H1 (cell line): ENCODE data around the gene CHD1. TPM values are rescaled to one million over a fixed set of nuclear protein-coding genes. Genes with fewer than 3 reads are reported as not detected.

Source experiments
- CTCF ChIA-PET: fragments of 300-600 bp; sonication (Branson Sonifier 250); formaldehyde crosslinking; loops from one replicate; lab custom pipeline; 2021; ENCODE audit not compliant: partially characterized antibody; lab: Charles Lee
- POLR2A ChIA-PET: fragments of 300-600 bp; sonication (Branson Sonifier 250); formaldehyde crosslinking; loops from one replicate; lab custom pipeline; 2021; ENCODE audit warnings: inconsistent platforms; ENCODE audit not compliant: partially characterized antibody; lab: Charles Lee
- DNase-seq, 2 experiments: peaks; one replicate each; pipeline versions ENCODE4 v3.0.0 to v3.0.0-alpha.2; 2010 to 2022; ENCODE audit warnings: low spot score in 2 of 2, low read depth in 1 of 2, mixed read lengths in 1 of 2
- FAIRE-seq: peaks from 2 replicates; lab custom pipeline; 2011; peaks lifted over from hg19 to GRCh38; lab: Jason Lieb, UNC
- H2AFZ ChIP-seq: 2 replicates; pipeline ENCODE4 v1.8.1; 2012; ENCODE audit warnings: low read length, inconsistent platforms
- H2AK5ac ChIP-seq: 2 replicates; pipeline ENCODE4 v1.6.1; 2013; ENCODE audit warnings: low read depth, low read length
- H2BK120ac ChIP-seq: replicated peaks from 2 replicates; pipeline ENCODE3; 2013; ENCODE audit warnings: low read depth, low read length, inconsistent platforms
- H2BK12ac ChIP-seq: 2 replicates; pipeline ENCODE4 v1.6.1; 2013; ENCODE audit warnings: low read depth, low read length
- H2BK15ac ChIP-seq: 2 replicates; pipeline ENCODE4 v1.6.1; 2013; ENCODE audit warnings: low read length
- H2BK20ac ChIP-seq: 2 replicates; pipeline ENCODE4 v1.6.1; 2013; ENCODE audit warnings: low read length
- H2BK5ac ChIP-seq: 2 replicates; pipeline ENCODE4 v1.6.1; 2013; ENCODE audit warnings: low read depth, low read length
- H3K14ac ChIP-seq: 2 replicates; pipeline ENCODE4 v1.6.1; 2013; ENCODE audit warnings: inconsistent platforms; ENCODE audit not compliant: insufficient read length
- H3K18ac ChIP-seq: 2 replicates; pipeline ENCODE4 v1.6.1; 2013; ENCODE audit warnings: low read length; ENCODE audit errors: extremely low read depth
- H3K23ac ChIP-seq: 2 replicates; pipeline ENCODE4 v1.6.1; 2013; ENCODE audit warnings: inconsistent platforms; ENCODE audit not compliant: insufficient read length
- H3K23me2 ChIP-seq: 2 replicates; pipeline ENCODE4 v1.6.1; 2013; ENCODE audit warnings: low read depth, low read length
- H3K27ac ChIP-seq: 2 replicates; pipeline ENCODE4 v1.6.1; 2011; ENCODE audit warnings: low read depth, low read length, inconsistent platforms
- H3K27me3 ChIP-seq, 4 experiments: replicated peaks in 1 of 4; 1 replicate in 1 of 4; 2 replicates in 3 of 4; pipeline versions ENCODE4 v1.6.1 to v1.8.1; 2011 to 2013; ENCODE audit warnings: low read length in 3 of 4, mild to moderate bottlenecking in 3 of 4, inconsistent platforms in 2 of 4, mixed read lengths in 2 of 4, moderate library complexity in 1 of 4; ENCODE audit not compliant: control insufficient read depth in 3 of 4, insufficient read depth in 3 of 4; ENCODE audit errors: extremely low read depth in 1 of 4
- H3K36me3 ChIP-seq, 4 experiments: 2 replicates each; pipeline versions ENCODE4 v1.6.1 to v1.8.1; 2011 to 2013; ENCODE audit warnings: mild to moderate bottlenecking in 4 of 4, low read length in 3 of 4, moderate library complexity in 2 of 4, control low read depth in 1 of 4, inconsistent platforms in 1 of 4; ENCODE audit not compliant: insufficient read depth in 4 of 4, control insufficient read depth in 2 of 4
- H3K4ac ChIP-seq: replicated peaks from 2 replicates; pipeline ENCODE3; 2013; ENCODE audit warnings: low read length, low read depth, mixed read lengths, inconsistent platforms; ENCODE audit not compliant: insufficient read length
- H3K4me1 ChIP-seq, 4 experiments: replicated peaks in 1 of 4; 1 replicate in 1 of 4; 2 replicates in 3 of 4; pipeline versions ENCODE4 v1.6.1 to v1.8.1; 2011 to 2013; ENCODE audit warnings: low read length in 3 of 4, inconsistent platforms in 2 of 4, mixed read lengths in 1 of 4; ENCODE audit not compliant: insufficient read depth in 4 of 4, control insufficient read depth in 3 of 4
- H3K4me2 ChIP-seq, 2 experiments: 2 replicates each; pipeline versions ENCODE4 v1.6.1 to v1.8.1; 2011 to 2013; ENCODE audit warnings: low read depth in 2 of 2, low read length in 2 of 2, control low read depth in 1 of 2, inconsistent platforms in 1 of 2, mild to moderate bottlenecking in 1 of 2; ENCODE audit not compliant: insufficient read depth in 1 of 2
- H3K4me3 ChIP-seq, 4 experiments: fragments of 200-600, 300-600 bp in 1 of 4; sonication (generic), shearing (Covaris generic), sonication (Bioruptor Twin) in 1 of 4; 2 replicates each; pipeline versions ENCODE4 v1.5.1 to v1.8.1; 2011 to 2016; ENCODE audit warnings: low read length in 4 of 4, low read depth in 3 of 4, control low read depth in 2 of 4, inconsistent platforms in 2 of 4, mild to moderate bottlenecking in 2 of 4, mixed read lengths in 1 of 4, moderate library complexity in 1 of 4; ENCODE audit not compliant: insufficient read depth in 2 of 4; ENCODE audit errors: extremely low read depth in 1 of 4
- H3K56ac ChIP-seq: replicated peaks from 2 replicates; pipeline ENCODE3; 2013; ENCODE audit warnings: low read depth, mild to moderate bottlenecking, mixed read lengths, low read length, inconsistent platforms; ENCODE audit not compliant: insufficient read length
- H3K79me1 ChIP-seq: 2 replicates; pipeline ENCODE4 v1.6.1; 2013; ENCODE audit warnings: low read depth, low read length, control low read depth
- H3K79me2 ChIP-seq, 2 experiments: 2 replicates each; pipeline versions ENCODE4 v1.6.1 to v1.8.1; 2012 to 2013; ENCODE audit warnings: low read length in 2 of 2, mild to moderate bottlenecking in 2 of 2, inconsistent platforms in 1 of 2; ENCODE audit not compliant: insufficient read depth in 2 of 2, control insufficient read depth in 1 of 2
- H3K9ac ChIP-seq, 4 experiments: replicated peaks in 1 of 4; 1 replicate in 1 of 4; 2 replicates in 3 of 4; pipeline versions ENCODE4 v1.6.1 to v1.8.1; 2011 to 2013; ENCODE audit warnings: low read depth in 3 of 4, low read length in 3 of 4, control low read depth in 2 of 4, mild to moderate bottlenecking in 2 of 4, moderate library complexity in 2 of 4, inconsistent platforms in 1 of 4; ENCODE audit errors: extremely low read depth in 1 of 4
- H3K9me3 ChIP-seq, 2 experiments: 2 replicates each; pipeline versions ENCODE4 v1.6.1 to v1.8.1; 2012 to 2013; ENCODE audit warnings: mild to moderate bottlenecking in 2 of 2, moderate library complexity in 2 of 2, control low read depth in 1 of 2, inconsistent platforms in 1 of 2, low read depth in 1 of 2, low read length in 1 of 2, mixed read lengths in 1 of 2; ENCODE audit not compliant: insufficient read depth in 2 of 2
- H4K20me1 ChIP-seq, 2 experiments: replicated peaks in 1 of 2; 2 replicates each; pipeline versions ENCODE3 to v1.8.1; 2011 to 2013; ENCODE audit warnings: inconsistent platforms in 2 of 2, low read length in 2 of 2, mild to moderate bottlenecking in 1 of 2; ENCODE audit not compliant: insufficient read depth in 2 of 2, control insufficient read depth in 1 of 2
- H4K5ac ChIP-seq: 2 replicates; pipeline ENCODE4 v1.6.1; 2013; ENCODE audit warnings: low read length, low read depth, mixed read lengths, inconsistent platforms; ENCODE audit not compliant: insufficient read length
- H4K8ac ChIP-seq: 2 replicates; pipeline ENCODE4 v1.8.0; 2013; ENCODE audit warnings: mild to moderate bottlenecking, moderate library complexity, low read length, inconsistent platforms; ENCODE audit not compliant: insufficient read depth; ENCODE audit errors: extremely low read depth
- H4K91ac ChIP-seq: replicated peaks from 2 replicates; pipeline ENCODE3; 2013; ENCODE audit warnings: low read length, mixed read lengths, inconsistent platforms; ENCODE audit not compliant: insufficient read length
- ASH2L ChIP-seq: fragments of 200-600, 300-600 bp; sonication (generic); IDR thresholded peaks from one replicate; pipeline ENCODE4 v1.7.1; 2017; ENCODE audit warnings: low read length
- CHD2 ChIP-seq: IDR thresholded peaks from 2 replicates; pipeline ENCODE4 v1.6.1; 2012; ENCODE audit warnings: low read length, improper control_type of control experiment
- CTBP2 ChIP-seq: IDR thresholded peaks from 2 replicates; pipeline ENCODE4 v1.7.0; 2011; ENCODE audit warnings: borderline replicate concordance, mild to moderate bottlenecking, moderate library complexity, mixed read lengths, low read length; ENCODE audit not compliant: insufficient read depth, insufficient read length
- RNF2 ChIP-seq: fragments of 200-900, 300-1000 bp; sonication (generic); IDR thresholded peaks from 2 replicates; pipeline ENCODE4 v1.7.1; 2016; ENCODE audit warnings: borderline replicate concordance, low read depth, mild to moderate bottlenecking, antibody characterized with exemption, low read length; ENCODE audit not compliant: poor library complexity, severe bottlenecking; ENCODE audit errors: missing control alignments
- SRF ChIP-seq: IDR thresholded peaks from 2 replicates; pipeline ENCODE4 v1.6.1; 2011; ENCODE audit warnings: mild to moderate bottlenecking, low read depth, low read length, moderate library complexity
- WGBS, 2 experiments: shearing (Covaris generic) in 1 of 2; methylation state at CpG; one replicate each; pipeline versions ENCODE4 v1.1.6 to v1.1.7; 2013 to 2015; ENCODE audit warnings: low lambda C conversion rate in 2 of 2, mixed read lengths in 2 of 2, inconsistent platforms in 1 of 2, low coverage in 1 of 2, missing lambda C conversion rate in 1 of 2; ENCODE audit not compliant: insufficient replicate concordance in 2 of 2, insufficient coverage in 1 of 2, insufficient read length in 1 of 2; ENCODE audit errors: extremely low coverage in 1 of 2, missing lambda C conversion rate in 1 of 2; 5-methylcytosine and 5-hydroxymethylcytosine counted together
- polyA plus RNA-seq, 7 experiments: library from polyadenylated mRNA; depleted of rRNA in 3 of 7; stranded (reverse) in 5 of 7; unstranded in 2 of 7; fragments of >200 nt in 5 of 7; fragments of 200-250 nt in 2 of 7; gene quantifications; 1 replicate in 5 of 7; 2 replicates in 1 of 7; 4 replicates in 1 of 7; pipeline versions ENCODE4 v1.2.1 to v1.2.3, GENCODE V29; 2011 to 2013; ENCODE audit warnings: missing spikeins in 2 of 7, mixed read lengths in 2 of 7
- total RNA-seq: library from RNA; stranded (reverse); fragmentation: NEBNext Ultra II Directional; extraction: Animal tissue kit (Norgen Biotek cat#: 25700); gene quantifications from 2 replicates; pipeline ENCODE4 v1.2.1, GENCODE V29; 2021

The CHD1 gene
- total and polyA plus RNA-seq, 2 of the 8 experiments (the other 6 are each of a cell fraction or from before 2014, with no cell fraction given): 15.6 to 53.0 TPM

- POLR2A ChIA-PET: interaction anchor here (1.4 to 2.5 kb wide), 2 partner anchors 8 to 10 kb away, joined by 4 to 7 read pairs; partner anchors contain the start of gene CHD1
- H3K27me3 ChIP-seq: no peaks in the 10 kb centered on the region
- H3K79me2 ChIP-seq: no peaks in the 10 kb centered on the region
- no peak overlapping the region for H4K91ac ChIP-seq
- no peak overlapping the region for H4K8ac ChIP-seq
- H2BK15ac ChIP-seq: no peak overlapping the region
- no peak overlapping the region for H3K56ac ChIP-seq
- TF ChIP-seq ASH2L (no peak), CTBP2 (no peak), SRF (no peak), RNF2 (no peak), CHD2 (no peak)
- TF ChIP-seq, all 59 proteins: peak for 0
- no peaks in the 10 kb centered on the region for H3K9me3 ChIP-seq
- CTCF ChIA-PET: interaction anchor here (1.2 to 2.4 kb wide), 3 partner anchors 9 to 32 kb away, joined by 4 to 5 read pairs (median 5); no protein-coding TSS in a partner anchor
- H3K27ac ChIP-seq: no peak overlapping the region
- no peak overlapping the region for H2BK5ac ChIP-seq
- H2BK12ac ChIP-seq: no peak overlapping the region
- H3K4me2 ChIP-seq: 0 out of 4 replicates have a peak overlapping the region, but pooled peaks of 1 of the 2 experiments have one; percentile 9
- no peak overlapping the region for H2BK120ac ChIP-seq
- no peak for FAIRE-seq
- H3K23me2 ChIP-seq: no peaks in the 10 kb centered on the region
- H3K4ac ChIP-seq: no peak overlapping the region
- no peak overlapping the region for H2AFZ ChIP-seq
- 80% methylated on average over 3 of the region's 3 CpGs; no CpG with 5 or more reads in 1 of the 2 experiments for WGBS, 2 experiments
- no peaks in the 10 kb centered on the region for H4K20me1 ChIP-seq
- H2AK5ac ChIP-seq: no peak overlapping the region
- H2BK20ac ChIP-seq: no peak overlapping the region
- no peak for DNase-seq
- H3K14ac ChIP-seq: no peak overlapping the region
- no peak overlapping the region for H3K18ac ChIP-seq
- H4K5ac ChIP-seq: no peak overlapping the region
- H3K4me1 ChIP-seq: peaks cover 0 to 15% (median 4%) of the 10 kb centered on the region in 4 experiments; a peak in 2 of 7 replicates
- H3K79me1 ChIP-seq: no peaks in the 10 kb centered on the region
- H3K36me3 ChIP-seq: no peaks in the 10 kb centered on the region
- no peak overlapping the region for H3K9ac ChIP-seq
- no peak overlapping the region for H3K4me3 ChIP-seq
- H3K23ac ChIP-seq: no peak overlapping the region
These were observed 8.3 kb upstream of the CHD1 start for GRCh38 chr5:98936948-98937715.
